B cell (primary cell): ENCODE measurements around the gene NUDT16L1. TPM values are rescaled to one million over a fixed set of nuclear protein-coding genes. Genes with fewer than 3 reads are reported as not detected.

Experiments used
- ATAC-seq: fragments of 200-7000 bp; cut with Tn5 transposase; one replicate; pipeline ENCODE4 v1.10.0; 2021; ENCODE audit warnings: low read depth, mild to moderate bottlenecking, moderate number of reproducible peaks, moderate library complexity
- CTCF ChIA-PET: fragments of 350-600 bp; sonication (Branson Sonifier 250); formaldehyde crosslinking; loops from one replicate; lab custom pipeline; 2021; ENCODE audit warnings: antibody characterized with exemption, inconsistent platforms; lab: Charles Lee
- POLR2A ChIA-PET: fragments of 350-600 bp; sonication (Branson Sonifier 250); formaldehyde crosslinking; loops from one replicate; lab custom pipeline; 2021; ENCODE audit warnings: antibody characterized with exemption; lab: Charles Lee
- DNase-seq: peaks from one replicate; pipeline ENCODE4 v3.0.0; 2013
- H2AFZ ChIP-seq: 2 replicates; pipeline ENCODE4 v1.6.1; 2012; ENCODE audit warnings: mild to moderate bottlenecking, low read depth, low read length; ENCODE audit not compliant: insufficient read depth, poor library complexity, severe bottlenecking
- H3K27ac ChIP-seq, 2 donors: 1 replicate in 1 of 2; 2 replicates in 1 of 2; pipeline ENCODE4 v1.5.1; 2012 to 2013; ENCODE audit warnings: low read length in 2 of 2, mild to moderate bottlenecking in 2 of 2, moderate library complexity in 1 of 2
- H3K27me3 ChIP-seq, 4 experiments: fragments of 200-600 bp in 1 of 4; sonication (generic) in 1 of 4; replicated peaks in 1 of 4; 1 replicate in 2 of 4; 2 replicates in 2 of 4; pipeline versions ENCODE4 v1.6.1 to v1.7.0; 2013 to 2016; ENCODE audit warnings: low read length in 3 of 4, mild to moderate bottlenecking in 2 of 4, mixed read lengths in 1 of 4, moderate library complexity in 1 of 4; ENCODE audit not compliant: insufficient read depth in 4 of 4, control insufficient read depth in 3 of 4; ENCODE audit errors: control extremely low read depth in 1 of 4
- H3K36me3 ChIP-seq, 2 experiments: replicated peaks in 1 of 2; 1 replicate in 1 of 2; 2 replicates in 1 of 2; pipeline versions ENCODE4 v1.6.1 to v1.7.1; 2013; ENCODE audit warnings: low read length in 1 of 2; ENCODE audit not compliant: insufficient read depth in 2 of 2, control insufficient read depth in 1 of 2; ENCODE audit errors: control extremely low read depth in 1 of 2, extremely low read depth in 1 of 2
- H3K4me1 ChIP-seq, 2 donors: fragments of 200-600 bp in 1 of 2; sonication (generic) in 1 of 2; 1 replicate in 1 of 2; 2 replicates in 1 of 2; pipeline versions ENCODE4 v1.5.1 to v1.6.1; 2013 to 2017; ENCODE audit warnings: low read length in 2 of 2; ENCODE audit not compliant: control insufficient read depth in 2 of 2, insufficient read depth in 2 of 2
- H3K4me2 ChIP-seq: replicated peaks from 2 replicates; pipeline ENCODE3; 2012; ENCODE audit warnings: mild to moderate bottlenecking, low read depth, low read length; ENCODE audit not compliant: poor library complexity, severe bottlenecking
- H3K4me3 ChIP-seq, 5 experiments: fragments of 200-600 bp in 1 of 5; sonication (generic) in 1 of 5; 1 replicate in 3 of 5; 2 replicates in 2 of 5; pipeline versions ENCODE4 v1.5.1 to v1.7.0; 2011 to 2016; ENCODE audit warnings: low read length in 4 of 5, mild to moderate bottlenecking in 4 of 5, low read depth in 2 of 5, control low read depth in 1 of 5, moderate library complexity in 1 of 5; ENCODE audit not compliant: insufficient read depth in 1 of 5; ENCODE audit errors: control extremely low read depth in 1 of 5, extremely low read depth in 1 of 5
- H3K79me2 ChIP-seq: fragments of 200-600 bp; sonication (generic); one replicate; pipeline ENCODE4 v1.6.0; 2016; ENCODE audit warnings: low read length; ENCODE audit not compliant: control insufficient read depth, insufficient read depth
- H3K9ac ChIP-seq: fragments of 200-600 bp; sonication (generic); 2 replicates; pipeline ENCODE4 v1.6.1; 2017; ENCODE audit warnings: mild to moderate bottlenecking, low read length, moderate library complexity
- H3K9me3 ChIP-seq, 3 donors: one replicate each; pipeline versions ENCODE4 v1.6.1 to v1.7.1; 2013; ENCODE audit warnings: low read length in 2 of 3; ENCODE audit not compliant: control insufficient read depth in 2 of 3, insufficient read depth in 1 of 3; ENCODE audit errors: control extremely low read depth in 1 of 3
- H4K20me1 ChIP-seq: 2 replicates; pipeline ENCODE4 v1.6.0; 2012; ENCODE audit warnings: mild to moderate bottlenecking, low read length; ENCODE audit not compliant: insufficient read depth, control insufficient read depth, poor library complexity, severe bottlenecking
- H3K27ac Mint-ChIP-seq: one replicate; pipeline ENCODE4 v1.8.0; 2021; ENCODE audit warnings: mixed read lengths
- H3K27me3 Mint-ChIP-seq: one replicate; pipeline ENCODE4 v1.8.0; 2021; ENCODE audit warnings: mixed read lengths
- H3K4me1 Mint-ChIP-seq: one replicate; pipeline ENCODE4 v1.8.0; 2021; ENCODE audit warnings: mixed read lengths
- H3K4me3 Mint-ChIP-seq: one replicate; pipeline ENCODE4 v1.8.0; 2021; ENCODE audit warnings: mixed read lengths
- H3K9me3 Mint-ChIP-seq: one replicate; pipeline ENCODE4 v1.8.0; 2022; ENCODE audit warnings: mixed read lengths; ENCODE audit not compliant: insufficient read depth
- CTCF ChIP-seq: fragments of 200-600 bp; IDR thresholded peaks from one replicate; pipeline ENCODE4 v1.8.0; 2022; ENCODE audit warnings: antibody characterized with exemption, mild to moderate bottlenecking
- EZH2 ChIP-seq: IDR thresholded peaks from 2 replicates; pipeline ENCODE4 v1.6.1; 2012; ENCODE audit warnings: borderline replicate concordance, low read depth, mild to moderate bottlenecking, moderate library complexity, low read length; ENCODE audit not compliant: insufficient read depth, poor library complexity, severe bottlenecking
- WGBS: methylation state at CpG from one replicate; pipeline ENCODE4 v1.1.5; 2013; ENCODE audit warnings: missing lambda C conversion rate; ENCODE audit not compliant: insufficient coverage; 5-methylcytosine and 5-hydroxymethylcytosine counted together
- intact Hi-C: fragments of 100-400 bp; cut with micrococcal nuclease; formaldehyde crosslinking; loops from one replicate; pipeline ENCODE4 v1.10.0; 2022
- polyA plus RNA-seq: library from polyadenylated mRNA; depleted of rRNA; stranded (reverse); fragments of >200 nt; gene quantifications from 2 replicates; pipeline ENCODE4 v1.2.3, GENCODE V29; 2012
- total RNA-seq, 2 donors: library from RNA; stranded (reverse); fragments of 120-200 nt in 1 of 2; gene quantifications; 1 replicate in 1 of 2; 2 replicates in 1 of 2; pipeline versions ENCODE4 v1.2.3 to v1.2.4, GENCODE V29; 2013 to 2022

The NUDT16L1 gene
- total and polyA plus RNA-seq, 2 donors (not counting 1 experiment from before 2014, with no cell fraction given): 38.5 to 59.2 TPM

GRCh38 chr16:4693956-4694641 lies 737 bp downstream of the NUDT16L1 start:
- H3K27me3 ChIP-seq: no peaks in the 10 kb centered on the region
- H2AFZ ChIP-seq: peak overlapping the region; percentile 84
- POLR2A ChIA-PET: interaction anchor here (0.8 to 2.1 kb wide), 7 partner anchors 41 to 421 kb away, joined by 3 to 17 read pairs (median 4); partner anchors contain the start of genes ANKS3, DNAAF8, MGRN1 and TFAP4
- peak overlapping the region; percentile 34 to 87 for H3K27ac ChIP-seq
- TF ChIP-seq CTCF (no peak), EZH2 (no peak)
- peaks cover 16% of the 10 kb centered on the region for H3K79me2 ChIP-seq
- peak overlapping the region; percentile 77 for H3K4me3 Mint-ChIP-seq
- H4K20me1 ChIP-seq: peaks cover 13% of the 10 kb centered on the region
- CTCF ChIA-PET: no interaction called here
- H3K27ac Mint-ChIP-seq: peak overlapping the region; percentile 78
- WGBS: 3% methylated on average over 49 of the region's 54 CpGs
- no peaks in the 10 kb centered on the region for H3K9me3 Mint-ChIP-seq
- peak overlapping the region; percentile 48 to 85 (median 81) for H3K4me3 ChIP-seq
- peaks cover 22% of the 10 kb centered on the region for H3K4me1 Mint-ChIP-seq
- H3K9me3 ChIP-seq: no peaks in the 10 kb centered on the region
- no peak for DNase-seq
- peak overlapping the region; percentile 92 for H3K4me2 ChIP-seq
- ATAC-seq: peak; percentile 11
- H3K27me3 Mint-ChIP-seq: no peaks in the 10 kb centered on the region
- H3K9ac ChIP-seq: peak overlapping the region; percentile 93
- H3K4me1 ChIP-seq: peaks cover 15 to 19% of the 10 kb centered on the region in 2 donors
- H3K36me3 ChIP-seq: peaks cover 0 to 30% of the 10 kb centered on the region in 2 experiments
- intact Hi-C loops: loop anchor here (1.0 to 5.0 kb wide), 8 partner anchors 69 to 422 kb away; partner anchors contain the start of genes GLYR1, HMOX2, MGRN1 and ROGDI
